H1 (cell line): Measurements from ENCODE around the gene TMEM185B. TPM values are rescaled to one million over a fixed set of nuclear protein-coding genes. Genes with fewer than 3 reads are reported as not detected.

Source experiments
- BCL11A ChIP-seq, 2 experiments: IDR thresholded peaks; one replicate each; pipeline ENCODE4 v1.6.1; 2011; ENCODE audit warnings: low read depth in 2 of 2, low read length in 2 of 2, mild to moderate bottlenecking in 2 of 2
- CHD1 ChIP-seq: IDR thresholded peaks from 2 replicates; pipeline ENCODE4 v1.6.1; 2012; ENCODE audit warnings: low read depth, low read length, improper control_type of control experiment
- CHD2 ChIP-seq: IDR thresholded peaks from 2 replicates; pipeline ENCODE4 v1.6.1; 2012; ENCODE audit warnings: low read length, improper control_type of control experiment
- EZH2 ChIP-seq: fragments of 200-600 bp; sonication (generic); IDR thresholded peaks from 2 replicates; pipeline ENCODE4 v1.7.1; 2012; ENCODE audit warnings: low read depth, mild to moderate bottlenecking, moderate library complexity, low read length, inconsistent platforms; ENCODE audit not compliant: severe bottlenecking
- JUN ChIP-seq: IDR thresholded peaks from 2 replicates; pipeline ENCODE4 v1.6.1; 2011; ENCODE audit warnings: low read depth, mild to moderate bottlenecking, improper control_type of control experiment, low read length
- KDM1A ChIP-seq: fragments of 200-600, 300-600 bp; sonication (generic); IDR thresholded peaks from 2 replicates; pipeline ENCODE4 v1.7.1; 2016; ENCODE audit warnings: mild to moderate bottlenecking, low read length, borderline replicate concordance
- KDM4A ChIP-seq: IDR thresholded peaks from one replicate; pipeline ENCODE4 v1.7.1; 2012; ENCODE audit warnings: low read depth, mild to moderate bottlenecking, moderate library complexity, low read length, inconsistent platforms; ENCODE audit not compliant: severe bottlenecking
- PHF8 ChIP-seq: fragments of 200-600 bp; sonication (generic); conservative IDR thresholded peaks from 2 replicates; pipeline ENCODE4 v1.7.1; 2012; ENCODE audit warnings: low read depth, mild to moderate bottlenecking, inconsistent platforms, low read length, moderate library complexity
- RBBP5 ChIP-seq: IDR thresholded peaks from 2 replicates; pipeline ENCODE4 v1.7.1; 2012; ENCODE audit warnings: low read depth, mild to moderate bottlenecking, inconsistent platforms, low read length, moderate library complexity, borderline replicate concordance
- RNF2 ChIP-seq: fragments of 200-900, 300-1000 bp; sonication (generic); IDR thresholded peaks from 2 replicates; pipeline ENCODE4 v1.7.1; 2016; ENCODE audit warnings: borderline replicate concordance, low read depth, mild to moderate bottlenecking, antibody characterized with exemption, low read length; ENCODE audit not compliant: poor library complexity, severe bottlenecking; ENCODE audit errors: missing control alignments
- SIN3A ChIP-seq, 2 experiments: IDR thresholded peaks in 1 of 2; conservative IDR thresholded peaks in 1 of 2; 2 replicates each; pipeline ENCODE4 v1.6.1; 2011 to 2012; ENCODE audit warnings: low read length in 2 of 2, improper control_type of control experiment in 1 of 2, low read depth in 1 of 2, mild to moderate bottlenecking in 1 of 2
- SP2 ChIP-seq: IDR thresholded peaks from 2 replicates; pipeline ENCODE4 v1.6.1; 2012; ENCODE audit warnings: mild to moderate bottlenecking, low read length, inconsistent platforms
- TAF1 ChIP-seq: IDR thresholded peaks from 2 replicates; pipeline ENCODE4 v1.6.1; 2011; ENCODE audit warnings: mild to moderate bottlenecking, low read depth, low read length
- YY1 ChIP-seq: IDR thresholded peaks from 2 replicates; pipeline ENCODE4 v1.6.1; 2011; ENCODE audit warnings: low read depth, mild to moderate bottlenecking, low read length
- polyA plus RNA-seq, 7 experiments: library from polyadenylated mRNA; depleted of rRNA in 3 of 7; stranded (reverse) in 5 of 7; unstranded in 2 of 7; fragments of >200 nt in 5 of 7; fragments of 200-250 nt in 2 of 7; gene quantifications; 1 replicate in 5 of 7; 2 replicates in 1 of 7; 4 replicates in 1 of 7; pipeline versions ENCODE4 v1.2.1 to v1.2.3, GENCODE V29; 2011 to 2013; ENCODE audit warnings: missing spikeins in 2 of 7, mixed read lengths in 2 of 7
- total RNA-seq: library from RNA; stranded (reverse); fragmentation: NEBNext Ultra II Directional; extraction: Animal tissue kit (Norgen Biotek cat#: 25700); gene quantifications from 2 replicates; pipeline ENCODE4 v1.2.1, GENCODE V29; 2021
- TF ChIP-seq, protein P1 (sequence below), 3 experiments: IDR thresholded peaks; 1 replicate in 2 of 3; 2 replicates in 1 of 3; pipeline versions ENCODE4 v1.5.1 to v1.6.1; 2011; ENCODE audit warnings: low read length in 3 of 3, mild to moderate bottlenecking in 3 of 3, inconsistent platforms in 2 of 3, low read depth in 1 of 3, moderate library complexity in 1 of 3; ENCODE audit not compliant: insufficient read depth in 1 of 3; ENCODE audit errors: control extremely low read depth in 1 of 3

The TMEM185B gene
- total and polyA plus RNA-seq, 2 of the 8 experiments (the other 6 are each of a cell fraction or from before 2014, with no cell fraction given) = 13.5 to 14.0 TPM

DNA sequence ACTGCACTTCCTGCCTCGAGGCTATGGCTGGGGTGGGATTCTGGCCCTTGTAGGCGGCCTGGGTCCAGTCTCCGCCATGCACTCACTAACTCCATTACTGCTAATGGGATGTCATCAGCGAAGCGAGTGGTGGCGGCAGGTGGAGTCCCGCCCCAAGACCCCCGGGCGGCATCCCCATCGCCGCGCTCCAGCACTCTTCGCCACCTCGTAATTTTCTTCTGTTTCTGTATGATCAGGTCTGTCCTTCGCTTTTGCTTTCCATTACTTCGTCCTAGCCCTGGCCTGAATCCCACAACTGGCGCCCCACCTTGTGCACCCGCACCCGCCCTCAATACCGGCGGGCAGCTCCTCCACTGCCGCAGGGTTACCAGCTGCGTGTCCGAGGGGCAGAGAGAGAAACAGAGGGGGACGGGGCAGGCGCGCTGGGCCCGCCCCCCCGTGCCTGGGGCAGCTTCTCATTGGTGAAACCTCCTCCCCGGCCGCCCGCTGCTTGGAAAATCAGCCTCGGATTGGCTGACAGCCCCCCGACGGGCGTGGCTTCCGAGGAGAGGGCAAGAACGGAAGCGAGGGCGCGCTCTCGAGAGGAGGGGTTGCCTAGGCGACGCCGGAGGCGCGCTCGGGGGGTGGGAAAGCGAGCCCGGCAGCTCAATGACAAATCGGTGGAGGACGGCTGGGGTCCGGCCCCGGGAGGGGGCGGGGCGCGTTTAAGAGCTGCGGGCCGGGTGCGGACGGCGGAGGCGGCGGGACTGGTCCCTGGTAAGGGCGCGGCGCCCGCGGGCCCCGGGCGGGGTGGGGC is 29.2 kb upstream of the TMEM185B start, which contains the start of gene RALB (continued):
- TF ChIP-seq JUN (no peak), CHD1 (no peak), BCL11A (IDR thresholded peaks at IDR 0.05; ENCODE audit: low read depth in 2 of 2, low read length in 2 of 2) (no peak), YY1 (no peak), KDM1A (no peak), RNF2 (no peak), KDM4A (peak; percentile 58), SP2 (peak; percentile 31; the same call in 1 of the 2 replicates), EZH2 (peak; percentile 1), PHF8 (peak; percentile 38), RBBP5 (no peak; the same call in 1 of the 2 replicates), SIN3A (conservative IDR thresholded peaks at IDR 0.05 in 1 of 2, IDR thresholded peaks at IDR 0.05 in 1 of 2; ENCODE audit: low read depth in 1 of 2, low read length in 2 of 2) (no peak), CHD2 (no peak), TAF1 (0 out of 2 replicates have a peak, but pooled peaks have one; percentile 35)
- TF ChIP-seq, protein P1, sequence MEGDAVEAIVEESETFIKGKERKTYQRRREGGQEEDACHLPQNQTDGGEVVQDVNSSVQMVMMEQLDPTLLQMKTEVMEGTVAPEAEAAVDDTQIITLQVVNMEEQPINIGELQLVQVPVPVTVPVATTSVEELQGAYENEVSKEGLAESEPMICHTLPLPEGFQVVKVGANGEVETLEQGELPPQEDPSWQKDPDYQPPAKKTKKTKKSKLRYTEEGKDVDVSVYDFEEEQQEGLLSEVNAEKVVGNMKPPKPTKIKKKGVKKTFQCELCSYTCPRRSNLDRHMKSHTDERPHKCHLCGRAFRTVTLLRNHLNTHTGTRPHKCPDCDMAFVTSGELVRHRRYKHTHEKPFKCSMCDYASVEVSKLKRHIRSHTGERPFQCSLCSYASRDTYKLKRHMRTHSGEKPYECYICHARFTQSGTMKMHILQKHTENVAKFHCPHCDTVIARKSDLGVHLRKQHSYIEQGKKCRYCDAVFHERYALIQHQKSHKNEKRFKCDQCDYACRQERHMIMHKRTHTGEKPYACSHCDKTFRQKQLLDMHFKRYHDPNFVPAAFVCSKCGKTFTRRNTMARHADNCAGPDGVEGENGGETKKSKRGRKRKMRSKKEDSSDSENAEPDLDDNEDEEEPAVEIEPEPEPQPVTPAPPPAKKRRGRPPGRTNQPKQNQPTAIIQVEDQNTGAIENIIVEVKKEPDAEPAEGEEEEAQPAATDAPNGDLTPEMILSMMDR (IDR thresholded peaks at IDR 0.05; ENCODE audit: control extremely low read depth in 1 of 3, insufficient read depth in 1 of 3, low read depth in 1 of 3, low read length in 3 of 3) = no peak
